ENCODE measurements around the gene DNAH6. TPM values are rescaled to one million over a fixed set of nuclear protein-coding genes. Genes with fewer than 3 reads are reported as not detected.

DNAH6 gene
- total and polyA plus RNA-seq, 9 of the 15 experiments (the other 6 are each of a cell fraction or from before 2014, with no cell fraction given): 0.01 to 0.04 (median 0.01) TPM; not detected in 5

DNA sequence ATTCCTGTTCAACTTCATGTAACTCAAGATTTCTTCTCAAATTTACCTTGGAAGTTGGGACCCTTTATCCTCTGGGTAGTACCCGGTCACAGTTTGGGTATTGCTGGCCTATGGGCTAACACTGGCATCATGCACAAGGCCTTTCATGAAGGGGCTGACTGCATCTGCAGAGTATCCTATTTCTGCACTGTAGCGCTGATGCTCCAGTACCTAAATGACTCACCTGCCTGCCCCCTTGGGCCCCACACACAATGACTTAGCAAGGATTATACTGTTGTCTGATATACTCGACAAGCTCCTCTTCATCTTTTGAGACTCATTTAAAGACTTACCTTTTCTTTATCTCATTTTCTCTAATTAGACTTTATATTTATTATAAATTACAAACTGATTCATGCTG lies 39.9 kb downstream of the DNAH6 start:
- WGBS (ENCODE audit: insufficient coverage, low coverage, missing lambda C conversion rate): 0% methylated on average over 3 of the region's 3 CpGs
- H3K27ac ChIP-seq (ENCODE audit: extremely low read depth, low read depth, low read length): no peak overlapping the region
- no peaks in the 10 kb centered on the region for H3K27me3 ChIP-seq (ENCODE audit: control insufficient read depth in 2 of 2, insufficient read depth in 2 of 2, low read length in 2 of 2)
- ATAC-seq (no peak), FAIRE-seq (no peak), DNase-seq (ENCODE audit: extremely low read depth in 1 of 4, low spot score in 3 of 4) (no peak)
- POLR2A ChIA-PET: no interaction called here
- no peaks in the 10 kb centered on the region for H3K9me3 ChIP-seq (replicated peaks; ENCODE audit: control insufficient read depth, insufficient read depth, low read depth, low read length)
- no peaks in the 10 kb centered on the region for H3K9me1 ChIP-seq (ENCODE audit: control insufficient read depth, insufficient read depth, low read length)
- no peak overlapping the region for H3K4me2 ChIP-seq (ENCODE audit: insufficient read depth, low read length)
- no peak overlapping the region for H3K4me3 ChIP-seq
- in situ Hi-C loops (cut with MboI): no loop called here
- intact Hi-C loops (cut with micrococcal nuclease): no loop called here
- H3K79me2 ChIP-seq (ENCODE audit: control insufficient read depth, insufficient read depth, low read length): no peaks in the 10 kb centered on the region
- no TSS peak for BruUV-seq (replicated peaks)
- CTCF ChIA-PET (ENCODE audit: low intra/inter-chr PET ratio): no interaction called here
- no peak overlapping the region for H2AFZ ChIP-seq (ENCODE audit: low read depth, low read length)
- H3K36me3 ChIP-seq (ENCODE audit: control insufficient read depth, insufficient read depth, low read length): no peaks in the 10 kb centered on the region
- H3K9ac ChIP-seq (ENCODE audit: insufficient read depth in 1 of 2, low read depth in 2 of 2, low read length in 2 of 2): no peak overlapping the region
- H3K4me1 ChIP-seq (replicated peaks in 1 of 2; ENCODE audit: control insufficient read depth in 2 of 2, insufficient read depth in 2 of 2, low read length in 2 of 2): no peaks in the 10 kb centered on the region
- H4K20me1 ChIP-seq (replicated peaks; ENCODE audit: control insufficient read depth, insufficient read depth, low read length): no peaks in the 10 kb centered on the region
- TF ChIP-seq C11orf30 (IDR thresholded peaks at IDR 0.05; ENCODE audit: low read depth) (no peak), ZNF134 (CRISPR knock-in tag; conservative IDR thresholded peaks at IDR 0.05) (no peak), JUN (IDR thresholded peaks at IDR 0.05; ENCODE audit: borderline replicate concordance, low read depth, low read length) (no peak), JUN (CRISPR knock-in tag; IDR thresholded peaks at IDR 0.05; ENCODE audit: borderline replicate concordance) (no peak), SMARCA5 (IDR thresholded peaks at IDR 0.05) (no peak)
- TF ChIP-seq, protein P1, sequence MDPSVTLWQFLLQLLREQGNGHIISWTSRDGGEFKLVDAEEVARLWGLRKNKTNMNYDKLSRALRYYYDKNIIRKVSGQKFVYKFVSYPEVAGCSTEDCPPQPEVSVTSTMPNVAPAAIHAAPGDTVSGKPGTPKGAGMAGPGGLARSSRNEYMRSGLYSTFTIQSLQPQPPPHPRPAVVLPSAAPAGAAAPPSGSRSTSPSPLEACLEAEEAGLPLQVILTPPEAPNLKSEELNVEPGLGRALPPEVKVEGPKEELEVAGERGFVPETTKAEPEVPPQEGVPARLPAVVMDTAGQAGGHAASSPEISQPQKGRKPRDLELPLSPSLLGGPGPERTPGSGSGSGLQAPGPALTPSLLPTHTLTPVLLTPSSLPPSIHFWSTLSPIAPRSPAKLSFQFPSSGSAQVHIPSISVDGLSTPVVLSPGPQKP (CRISPR knock-in tag; IDR thresholded peaks at IDR 0.05): no peak
- TF ChIP-seq, protein P2, sequence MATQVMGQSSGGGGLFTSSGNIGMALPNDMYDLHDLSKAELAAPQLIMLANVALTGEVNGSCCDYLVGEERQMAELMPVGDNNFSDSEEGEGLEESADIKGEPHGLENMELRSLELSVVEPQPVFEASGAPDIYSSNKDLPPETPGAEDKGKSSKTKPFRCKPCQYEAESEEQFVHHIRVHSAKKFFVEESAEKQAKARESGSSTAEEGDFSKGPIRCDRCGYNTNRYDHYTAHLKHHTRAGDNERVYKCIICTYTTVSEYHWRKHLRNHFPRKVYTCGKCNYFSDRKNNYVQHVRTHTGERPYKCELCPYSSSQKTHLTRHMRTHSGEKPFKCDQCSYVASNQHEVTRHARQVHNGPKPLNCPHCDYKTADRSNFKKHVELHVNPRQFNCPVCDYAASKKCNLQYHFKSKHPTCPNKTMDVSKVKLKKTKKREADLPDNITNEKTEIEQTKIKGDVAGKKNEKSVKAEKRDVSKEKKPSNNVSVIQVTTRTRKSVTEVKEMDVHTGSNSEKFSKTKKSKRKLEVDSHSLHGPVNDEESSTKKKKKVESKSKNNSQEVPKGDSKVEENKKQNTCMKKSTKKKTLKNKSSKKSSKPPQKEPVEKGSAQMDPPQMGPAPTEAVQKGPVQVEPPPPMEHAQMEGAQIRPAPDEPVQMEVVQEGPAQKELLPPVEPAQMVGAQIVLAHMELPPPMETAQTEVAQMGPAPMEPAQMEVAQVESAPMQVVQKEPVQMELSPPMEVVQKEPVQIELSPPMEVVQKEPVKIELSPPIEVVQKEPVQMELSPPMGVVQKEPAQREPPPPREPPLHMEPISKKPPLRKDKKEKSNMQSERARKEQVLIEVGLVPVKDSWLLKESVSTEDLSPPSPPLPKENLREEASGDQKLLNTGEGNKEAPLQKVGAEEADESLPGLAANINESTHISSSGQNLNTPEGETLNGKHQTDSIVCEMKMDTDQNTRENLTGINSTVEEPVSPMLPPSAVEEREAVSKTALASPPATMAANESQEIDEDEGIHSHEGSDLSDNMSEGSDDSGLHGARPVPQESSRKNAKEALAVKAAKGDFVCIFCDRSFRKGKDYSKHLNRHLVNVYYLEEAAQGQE (IDR thresholded peaks at IDR 0.05; ENCODE audit: borderline replicate concordance): no peak
- TF ChIP-seq, protein P2 (CRISPR knock-in tag; IDR thresholded peaks at IDR 0.05; ENCODE audit: low read depth): no peak
- TF ChIP-seq, protein P3, sequence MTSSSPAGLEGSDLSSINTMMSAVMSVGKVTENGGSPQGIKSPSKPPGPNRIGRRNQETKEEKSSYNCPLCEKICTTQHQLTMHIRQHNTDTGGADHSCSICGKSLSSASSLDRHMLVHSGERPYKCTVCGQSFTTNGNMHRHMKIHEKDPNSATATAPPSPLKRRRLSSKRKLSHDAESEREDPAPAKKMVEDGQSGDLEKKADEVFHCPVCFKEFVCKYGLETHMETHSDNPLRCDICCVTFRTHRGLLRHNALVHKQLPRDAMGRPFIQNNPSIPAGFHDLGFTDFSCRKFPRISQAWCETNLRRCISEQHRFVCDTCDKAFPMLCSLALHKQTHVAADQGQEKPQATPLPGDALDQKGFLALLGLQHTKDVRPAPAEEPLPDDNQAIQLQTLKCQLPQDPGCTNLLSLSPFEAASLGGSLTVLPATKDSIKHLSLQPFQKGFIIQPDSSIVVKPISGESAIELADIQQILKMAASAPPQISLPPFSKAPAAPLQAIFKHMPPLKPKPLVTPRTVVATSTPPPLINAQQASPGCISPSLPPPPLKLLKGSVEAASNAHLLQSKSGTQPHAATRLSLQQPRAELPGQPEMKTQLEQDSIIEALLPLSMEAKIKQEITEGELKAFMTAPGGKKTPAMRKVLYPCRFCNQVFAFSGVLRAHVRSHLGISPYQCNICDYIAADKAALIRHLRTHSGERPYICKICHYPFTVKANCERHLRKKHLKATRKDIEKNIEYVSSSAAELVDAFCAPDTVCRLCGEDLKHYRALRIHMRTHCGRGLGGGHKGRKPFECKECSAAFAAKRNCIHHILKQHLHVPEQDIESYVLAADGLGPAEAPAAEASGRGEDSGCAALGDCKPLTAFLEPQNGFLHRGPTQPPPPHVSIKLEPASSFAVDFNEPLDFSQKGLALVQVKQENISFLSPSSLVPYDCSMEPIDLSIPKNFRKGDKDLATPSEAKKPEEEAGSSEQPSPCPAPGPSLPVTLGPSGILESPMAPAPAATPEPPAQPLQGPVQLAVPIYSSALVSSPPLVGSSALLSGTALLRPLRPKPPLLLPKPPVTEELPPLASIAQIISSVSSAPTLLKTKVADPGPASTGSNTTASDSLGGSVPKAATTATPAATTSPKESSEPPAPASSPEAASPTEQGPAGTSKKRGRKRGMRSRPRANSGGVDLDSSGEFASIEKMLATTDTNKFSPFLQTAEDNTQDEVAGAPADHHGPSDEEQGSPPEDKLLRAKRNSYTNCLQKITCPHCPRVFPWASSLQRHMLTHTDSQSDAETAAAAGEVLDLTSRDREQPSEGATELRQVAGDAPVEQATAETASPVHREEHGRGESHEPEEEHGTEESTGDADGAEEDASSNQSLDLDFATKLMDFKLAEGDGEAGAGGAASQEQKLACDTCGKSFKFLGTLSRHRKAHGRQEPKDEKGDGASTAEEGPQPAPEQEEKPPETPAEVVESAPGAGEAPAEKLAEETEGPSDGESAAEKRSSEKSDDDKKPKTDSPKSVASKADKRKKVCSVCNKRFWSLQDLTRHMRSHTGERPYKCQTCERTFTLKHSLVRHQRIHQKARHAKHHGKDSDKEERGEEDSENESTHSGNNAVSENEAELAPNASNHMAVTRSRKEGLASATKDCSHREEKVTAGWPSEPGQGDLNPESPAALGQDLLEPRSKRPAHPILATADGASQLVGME (CRISPR knock-in tag; IDR thresholded peaks at IDR 0.05): no peak
